CD4-positive, alpha-beta memory T cell (primary cell): ENCODE measurements around the gene FAF2. TPM values are rescaled to one million over a fixed set of nuclear protein-coding genes. Genes with fewer than 3 reads are reported as not detected.
A peak's percentile ranks its signal among the peaks of the same experiment; 100 is the strongest.

ENCODE experiments used
- CTCF ChIA-PET: fragments of 350-600 bp; sonication (Branson Sonifier 250); formaldehyde crosslinking; loops from one replicate; lab custom pipeline; 2021; ENCODE audit warnings: inconsistent platforms; ENCODE audit not compliant: partially characterized antibody; lab: Charles Lee
- POLR2A ChIA-PET: fragments of 350-600 bp; sonication (Branson Sonifier 250); formaldehyde crosslinking; loops from one replicate; lab custom pipeline; 2021; ENCODE audit not compliant: partially characterized antibody; lab: Charles Lee
- DNase-seq, 5 donors: peaks; one replicate each; pipeline versions ENCODE4 v3.0.0 to v3.0.0-alpha.2; 2020 to 2022; ENCODE audit warnings: mixed read lengths in 1 of 5
- H3K27ac ChIP-seq: one replicate; pipeline ENCODE4 v1.7.0; 2013; ENCODE audit warnings: low read depth, low read length
- H3K27me3 ChIP-seq: 2 replicates; pipeline ENCODE4 v1.7.0; 2013; ENCODE audit warnings: mild to moderate bottlenecking, low read length, moderate library complexity; ENCODE audit not compliant: insufficient read depth
- H3K36me3 ChIP-seq: 2 replicates; pipeline ENCODE4 v1.7.0; 2013; ENCODE audit warnings: mild to moderate bottlenecking, low read length, moderate library complexity; ENCODE audit not compliant: insufficient read depth
- H3K4me1 ChIP-seq: 2 replicates; pipeline ENCODE4 v1.7.0; 2013; ENCODE audit warnings: mild to moderate bottlenecking, low read length, moderate library complexity; ENCODE audit not compliant: insufficient read depth
- H3K4me3 ChIP-seq, 2 donors: one replicate each; pipeline ENCODE4 v1.7.0; 2013; ENCODE audit warnings: low read length in 2 of 2, mild to moderate bottlenecking in 1 of 2
- H3K9me3 ChIP-seq, 2 donors: one replicate each; pipeline ENCODE4 v1.7.0; 2013; ENCODE audit warnings: low read length in 2 of 2, control low read depth in 1 of 2; ENCODE audit not compliant: control insufficient read depth in 1 of 2
- H3K27ac Mint-ChIP-seq, 7 donors: one replicate each; pipeline ENCODE4 v1.8.0; 2020 to 2021; ENCODE audit warnings: mixed read lengths in 7 of 7, mild to moderate bottlenecking in 6 of 7, inconsistent platforms in 3 of 7, moderate library complexity in 3 of 7
- H3K27me3 Mint-ChIP-seq, 2 donors: one replicate each; pipeline ENCODE4 v1.8.0; 2020 to 2021; ENCODE audit warnings: mixed read lengths in 2 of 2
- H3K36me3 Mint-ChIP-seq, 2 donors: one replicate each; pipeline ENCODE4 v1.8.0; 2020 to 2021; ENCODE audit warnings: mixed read lengths in 2 of 2, inconsistent platforms in 1 of 2, mild to moderate bottlenecking in 1 of 2
- H3K4me1 Mint-ChIP-seq, 4 donors: one replicate each; pipeline ENCODE4 v1.8.0; 2020 to 2021; ENCODE audit warnings: mixed read lengths in 4 of 4, mild to moderate bottlenecking in 1 of 4
- H3K4me3 Mint-ChIP-seq, 8 donors: one replicate each; pipeline ENCODE4 v1.8.0; 2020 to 2021; ENCODE audit warnings: mixed read lengths in 8 of 8, mild to moderate bottlenecking in 7 of 8, moderate library complexity in 6 of 8, inconsistent platforms in 3 of 8
- H3K9me3 Mint-ChIP-seq, 8 donors: one replicate each; pipeline ENCODE4 v1.8.0; 2020 to 2021; ENCODE audit warnings: mixed read lengths in 8 of 8, mild to moderate bottlenecking in 5 of 8, inconsistent platforms in 3 of 8, moderate library complexity in 1 of 8
- intact Hi-C: fragments of 100-400 bp; cut with micrococcal nuclease; formaldehyde crosslinking; loops from one replicate; pipeline ENCODE4 v1.15.1; 2023
- polyA plus RNA-seq, 2 donors: library from polyadenylated mRNA; unstranded; fragments of 300-500 nt; fragmentation: Illumina TruSeq; gene quantifications; one replicate each; pipeline ENCODE4 v1.2.3, GENCODE V29; 2021
- total RNA-seq, 2 experiments: library from RNA; stranded (reverse); gene quantifications; one replicate each; pipeline ENCODE4 v1.2.3, GENCODE V29; 2021

The FAF2 gene
- total and polyA plus RNA-seq, 4 experiments from 2014 or later, result 10.8 to 33.6 (median 25.4) TPM

DNA sequence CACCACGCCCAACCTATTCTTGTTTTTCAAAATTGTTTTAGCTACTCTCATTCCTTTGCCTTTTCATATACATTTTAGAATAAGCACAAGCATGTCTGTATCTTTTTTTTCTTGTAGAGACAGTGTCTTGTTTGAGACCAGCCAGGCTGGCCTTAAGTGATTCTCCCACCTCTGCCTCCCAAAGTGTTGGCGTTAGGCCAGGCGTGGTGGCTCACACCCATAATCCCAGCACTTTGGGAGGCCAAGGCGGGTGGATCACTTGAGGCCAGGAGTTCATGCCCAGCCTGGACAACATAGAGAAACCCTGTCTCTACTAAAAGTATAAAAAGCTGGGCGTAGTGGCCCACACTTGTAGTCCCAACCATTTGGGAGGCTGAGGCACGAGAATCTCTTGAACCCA, 76.0 kb downstream of the FAF2 start:
- ChIA-PET CTCF (interaction anchor here (1.0 to 1.4 kb wide), 2 partner anchors 10 to 12 kb away, joined by 3 to 7 read pairs; no protein-coding TSS in a partner anchor), POLR2A (interaction anchor here (18.9 kb wide), 1 partner anchor 19 kb away, joined by 533 read pairs; the partner anchor contains the start of genes CDHR2 and RNF44)
- intact Hi-C loops, result no loop called here
- Histone ChIP-seq H3K4me3 (no peak overlapping the region), H3K36me3 (peaks cover 14% of the 10 kb centered on the region), H3K27ac (no peak overlapping the region), H3K27me3 (no peaks in the 10 kb centered on the region), H3K4me1 (peaks cover 15% of the 10 kb centered on the region), H3K9me3 (no peaks in the 10 kb centered on the region)
- Mint-ChIP-seq H3K27ac (peak overlapping the region in 1 of 7 donors; percentile 47), H3K36me3 (peaks cover 9 to 19% of the 10 kb centered on the region in 2 donors), H3K27me3 (no peaks in the 10 kb centered on the region), H3K4me3 (no peak overlapping the region), H3K9me3 (no peaks in the 10 kb centered on the region), H3K4me1 (peaks cover 6 to 35% (median 17%) of the 10 kb centered on the region in 4 donors)
- no peak for DNase-seq

GRCh38 chr5:176524987-176525386, 76.8 kb downstream of the FAF2 start:
- CTCF ChIA-PET, result no interaction called here
- Mint-ChIP-seq H3K9me3 (peaks cover 0 to 2% (median 0%) of the 10 kb centered on the region in 8 donors), H3K27ac (peak overlapping the region in 2 of 7 donors; percentile 22 to 38), H3K27me3 (no peaks in the 10 kb centered on the region), H3K36me3 (peaks cover 13 to 26% of the 10 kb centered on the region in 2 donors), H3K4me1 (peaks cover 9 to 41% (median 24%) of the 10 kb centered on the region in 4 donors), H3K4me3 (no peak overlapping the region)
- no peak for DNase-seq
- POLR2A ChIA-PET, result interaction anchor here (0.9 to 18.9 kb wide), 2 partner anchors 18 to 25 kb away, joined by 3 to 533 read pairs; partner anchors contain the start of genes CDHR2 and RNF44
- H3K36me3 ChIP-seq, result peaks cover 20% of the 10 kb centered on the region
- no peak overlapping the region for H3K4me3 ChIP-seq
- peaks cover 22% of the 10 kb centered on the region for H3K4me1 ChIP-seq
- H3K27me3 ChIP-seq, result no peaks in the 10 kb centered on the region
- intact Hi-C loops, result no loop called here
- no peak overlapping the region for H3K27ac ChIP-seq
- H3K9me3 ChIP-seq, result no peaks in the 10 kb centered on the region

DNA sequence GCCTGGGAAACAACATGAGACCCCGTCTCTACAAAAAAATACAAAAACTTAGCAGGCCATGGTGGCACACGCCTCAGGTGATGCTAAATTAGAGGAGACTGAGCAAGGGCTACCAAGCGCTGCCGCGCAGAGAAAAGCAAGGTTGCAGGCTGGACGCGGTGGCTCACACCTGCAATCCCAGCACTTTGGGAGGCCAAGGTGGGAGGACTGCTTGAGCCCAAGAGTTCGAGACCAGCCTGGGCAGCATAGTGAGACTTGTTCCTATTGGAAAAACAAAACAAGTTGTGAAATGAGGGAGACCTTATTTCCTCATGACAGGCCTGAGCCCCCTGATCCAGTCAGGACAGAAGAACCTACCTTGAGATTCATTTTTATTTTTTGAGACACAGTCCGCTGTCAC, 77.5 kb downstream of the FAF2 start:
- Mint-ChIP-seq H3K4me3 (no peak overlapping the region), H3K27ac (peak overlapping the region in 3 of 7 donors; percentile 38 to 82 (median 48))
- H3K4me3 ChIP-seq, result no peak overlapping the region

GRCh38 chr5:176526462-176526861, 78.3 kb downstream of the FAF2 start:
- peaks cover 26% of the 10 kb centered on the region for H3K36me3 ChIP-seq
- Mint-ChIP-seq H3K4me3 (no peak overlapping the region), H3K27ac (no peak overlapping the region), H3K9me3 (peaks cover 0 to 2% (median 0%) of the 10 kb centered on the region in 8 donors), H3K27me3 (no peaks in the 10 kb centered on the region), H3K36me3 (peaks cover 18 to 31% of the 10 kb centered on the region in 2 donors), H3K4me1 (peaks cover 10 to 43% (median 29%) of the 10 kb centered on the region in 4 donors)
- intact Hi-C loops, result no loop called here
- no peaks in the 10 kb centered on the region for H3K9me3 ChIP-seq
- POLR2A ChIA-PET, result interaction anchor here (0.7 to 18.9 kb wide), 2 partner anchors 17 to 39 kb away, joined by 3 to 533 read pairs; partner anchors contain the start of genes CDHR2 and RNF44
- H3K27ac ChIP-seq, result no peak overlapping the region
- no peak for DNase-seq
- H3K4me1 ChIP-seq, result peaks cover 36% of the 10 kb centered on the region
- CTCF ChIA-PET, result interaction anchor here (1.0 kb wide), 1 partner anchor 79 kb away, joined by 3 read pairs; no protein-coding TSS in a partner anchor
- no peaks in the 10 kb centered on the region for H3K27me3 ChIP-seq
- no peak overlapping the region for H3K4me3 ChIP-seq

More for the DNA sequence above, 77.5 kb downstream of the FAF2 start:
- no peak overlapping the region for H3K27ac ChIP-seq
- ChIA-PET POLR2A (interaction anchor here (0.7 to 18.9 kb wide), 2 partner anchors 17 to 38 kb away, joined by 3 to 533 read pairs; partner anchors contain the start of genes CDHR2 and RNF44), CTCF (no interaction called here)
- Mint-ChIP-seq H3K36me3 (peaks cover 13 to 26% of the 10 kb centered on the region in 2 donors), H3K4me1 (peaks cover 6 to 37% (median 24%) of the 10 kb centered on the region in 4 donors), H3K9me3 (peaks cover 0 to 2% (median 0%) of the 10 kb centered on the region in 8 donors), H3K27me3 (no peaks in the 10 kb centered on the region)
- intact Hi-C loops, result no loop called here
- no peaks in the 10 kb centered on the region for H3K27me3 ChIP-seq
- peaks cover 20% of the 10 kb centered on the region for H3K36me3 ChIP-seq
- no peak for DNase-seq
- no peaks in the 10 kb centered on the region for H3K9me3 ChIP-seq
- H3K4me1 ChIP-seq, result peaks cover 28% of the 10 kb centered on the region

DNA sequence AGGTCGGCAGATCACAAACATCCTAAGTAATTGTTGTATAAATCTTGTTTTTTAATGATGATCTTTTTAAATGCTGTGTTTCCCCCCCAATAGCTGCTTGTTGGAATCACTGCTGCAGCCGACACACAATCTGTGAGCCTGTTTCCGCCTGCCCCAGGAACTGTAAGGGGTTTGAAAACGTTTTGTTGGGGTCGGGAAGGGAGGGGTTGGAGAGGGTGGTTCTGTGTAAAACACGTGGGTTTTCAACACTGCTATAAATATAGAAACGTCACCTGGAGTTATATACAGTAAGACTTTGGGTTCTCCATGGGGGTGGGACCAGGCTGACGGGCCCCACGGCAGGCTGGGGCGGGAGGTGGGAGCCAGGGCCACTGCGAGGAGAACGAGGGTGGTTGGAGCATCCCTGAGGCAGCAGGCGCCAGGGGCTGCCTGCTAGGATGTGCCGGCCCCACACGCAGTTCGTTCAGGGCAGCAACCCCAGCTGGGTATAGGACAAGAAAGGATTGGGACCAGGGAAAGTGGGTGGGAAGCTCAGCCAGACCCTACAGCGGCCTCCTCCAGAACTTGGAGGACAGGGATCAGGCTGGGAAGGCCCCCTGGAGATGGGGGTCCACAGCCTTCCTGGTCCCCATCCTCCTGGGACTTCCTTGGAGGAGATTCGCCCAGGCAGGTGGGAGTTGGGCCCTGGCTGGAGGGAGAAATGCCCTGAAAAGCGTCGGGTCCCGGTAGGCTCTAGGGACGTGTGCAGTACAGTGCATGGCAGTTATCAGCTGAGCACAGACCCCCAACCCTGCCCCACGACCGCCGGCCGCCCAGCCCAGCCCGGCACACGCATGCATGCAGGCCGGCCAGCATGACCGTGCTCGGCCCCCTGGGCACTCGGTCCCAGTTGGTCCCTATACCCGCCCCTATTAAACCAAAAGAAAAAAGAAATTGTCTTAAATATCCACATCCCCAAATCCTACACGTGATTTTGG, 79.3 kb downstream of the FAF2 start:
- peaks cover 47% of the 10 kb centered on the region for H3K4me1 ChIP-seq
- no peaks in the 10 kb centered on the region for H3K27me3 ChIP-seq
- ChIA-PET POLR2A (interaction anchor here (1.1 to 18.9 kb wide), 3 partner anchors 10 to 79 kb away, joined by 3 to 533 read pairs (median 34); partner anchors contain the start of genes CDHR2, FAF2 and RNF44), CTCF (interaction anchor here (1.0 kb wide), 1 partner anchor 80 kb away, joined by 3 read pairs; no protein-coding TSS in a partner anchor)
- peaks cover 19 to 35% of the 10 kb centered on the region in 2 donors for H3K36me3 Mint-ChIP-seq
- H3K27me3 Mint-ChIP-seq, result no peaks in the 10 kb centered on the region
- H3K36me3 ChIP-seq, result peaks cover 33% of the 10 kb centered on the region
- H3K4me1 Mint-ChIP-seq, result peaks cover 10 to 42% (median 27%) of the 10 kb centered on the region in 4 donors
- H3K9me3 Mint-ChIP-seq, result peaks cover 0 to 2% (median 0%) of the 10 kb centered on the region in 8 donors
- H3K27ac ChIP-seq, result no peak overlapping the region
- DNase-seq, result no peak
- no peaks in the 10 kb centered on the region for H3K9me3 ChIP-seq
- H3K27ac Mint-ChIP-seq, result peak overlapping the region in 3 of 7 donors; percentile 17 to 53 (median 48)
- H3K4me3 Mint-ChIP-seq, result no peak overlapping the region
- H3K4me3 ChIP-seq, result no peak overlapping the region
- intact Hi-C loops, result no loop called here

DNA sequence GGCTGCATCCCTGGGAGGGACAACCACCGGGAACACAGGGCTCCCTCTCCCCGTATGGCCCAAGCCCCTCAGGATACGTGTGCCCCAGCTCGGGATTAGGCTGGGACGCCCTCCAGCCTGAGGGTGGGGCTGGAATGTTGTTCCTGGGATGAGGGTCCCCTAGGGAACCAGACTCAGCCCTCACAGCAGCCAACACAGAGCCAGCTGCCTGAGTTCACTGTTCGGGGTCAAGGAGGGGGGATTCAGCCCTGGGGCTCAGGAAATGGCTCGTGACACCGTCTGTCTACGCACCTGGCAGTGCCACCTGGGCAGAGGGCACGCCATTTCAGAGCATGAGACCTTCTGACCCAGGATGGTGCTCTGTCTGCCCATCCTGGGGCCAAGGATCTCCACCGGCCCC, 80.1 kb downstream of the FAF2 start:
- Mint-ChIP-seq H3K27me3 (no peaks in the 10 kb centered on the region), H3K9me3 (peaks cover 0 to 2% (median 0%) of the 10 kb centered on the region in 8 donors), H3K4me3 (peak overlapping the region in 1 of 8 donors; percentile 64), H3K36me3 (peaks cover 19 to 39% of the 10 kb centered on the region in 2 donors), H3K4me1 (peaks cover 10 to 44% (median 29%) of the 10 kb centered on the region in 4 donors), H3K27ac (peak overlapping the region in 3 of 7 donors; percentile 12 to 53 (median 25))
- Histone ChIP-seq H3K4me1 (peaks cover 55% of the 10 kb centered on the region), H3K27me3 (no peaks in the 10 kb centered on the region), H3K9me3 (no peaks in the 10 kb centered on the region), H3K4me3 (no peak overlapping the region), H3K36me3 (peaks cover 33% of the 10 kb centered on the region), H3K27ac (no peak overlapping the region)
- CTCF ChIA-PET, result interaction anchor here (2.2 kb wide), 1 partner anchor 19 kb away, joined by 6 read pairs; no protein-coding TSS in a partner anchor
- intact Hi-C loops, result no loop called here
- no peak for DNase-seq
- POLR2A ChIA-PET, result interaction anchor here (1.1 to 18.9 kb wide), 3 partner anchors 11 to 80 kb away, joined by 3 to 533 read pairs (median 34); partner anchors contain the start of genes CDHR2, FAF2 and RNF44
